Hepatocyte (in vitro differentiated cells): ENCODE data around the gene IL1RAPL1. TPM values are rescaled to one million over a fixed set of nuclear protein-coding genes. Genes with fewer than 3 reads are reported as not detected.

ENCODE experiments used
- DNase-seq: peaks from one replicate; pipeline ENCODE4 v3.0.0-alpha.2; 2016; ENCODE audit warnings: low spot score
- H2AFZ ChIP-seq: fragments of 200-600 bp; sonication (generic); 2 replicates; pipeline ENCODE4 v1.6.0; 2016; ENCODE audit warnings: antibody characterized with exemption, mild to moderate bottlenecking
- H3K27ac ChIP-seq: fragments of 200-600 bp; sonication (generic); 2 replicates; pipeline ENCODE4 v1.5.1; 2016; ENCODE audit warnings: mild to moderate bottlenecking
- H3K27me3 ChIP-seq: fragments of 200-600 bp; sonication (generic); 2 replicates; pipeline ENCODE4 v1.6.1; 2016
- H3K36me3 ChIP-seq: fragments of 200-600 bp; sonication (generic); replicated peaks from 2 replicates; pipeline ENCODE4 v1.5.1; 2016; ENCODE audit warnings: low read depth; ENCODE audit not compliant: insufficient read depth
- H3K4me1 ChIP-seq: fragments of 200-600 bp; sonication (generic); 2 replicates; pipeline ENCODE4 v1.5.1; 2016; ENCODE audit warnings: mild to moderate bottlenecking, moderate library complexity; ENCODE audit not compliant: insufficient read depth
- H3K4me2 ChIP-seq: fragments of 200-600 bp; sonication (generic); 2 replicates; pipeline ENCODE4 v1.6.0; 2016
- H3K4me3 ChIP-seq: fragments of 200-600 bp; sonication (generic); 2 replicates; pipeline ENCODE4 v1.5.1; 2016; ENCODE audit warnings: mild to moderate bottlenecking
- H3K79me2 ChIP-seq: fragments of 200-600 bp; sonication (generic); 2 replicates; pipeline ENCODE4 v1.6.0; 2017; ENCODE audit warnings: mild to moderate bottlenecking
- H3K9me2 ChIP-seq: fragments of 200-600 bp; sonication (generic); replicated peaks from 2 replicates; pipeline ENCODE4 v1.6.0; 2017; ENCODE audit warnings: mild to moderate bottlenecking; ENCODE audit not compliant: insufficient read depth
- H3K9me3 ChIP-seq: fragments of 200-600 bp; sonication (generic); 2 replicates; pipeline ENCODE4 v1.5.1; 2016; ENCODE audit warnings: low read depth, mild to moderate bottlenecking
- H4K20me1 ChIP-seq: fragments of 200-600 bp; sonication (generic); 2 replicates; pipeline ENCODE4 v1.6.0; 2016; ENCODE audit warnings: mild to moderate bottlenecking; ENCODE audit not compliant: insufficient read depth, poor library complexity, severe bottlenecking
- EZH2 ChIP-seq: fragments of 200-600 bp; sonication (generic); IDR thresholded peaks from 2 replicates; pipeline ENCODE4 v1.6.1; 2016; ENCODE audit warnings: antibody characterized with exemption, mild to moderate bottlenecking, borderline replicate concordance
- EZH2phosphoT487 ChIP-seq: fragments of 200-600 bp; sonication (generic); IDR thresholded peaks from one replicate; pipeline ENCODE4 v1.6.1; 2018; ENCODE audit warnings: antibody characterized with exemption, mild to moderate bottlenecking, low read depth, moderate library complexity; ENCODE audit not compliant: unreplicated experiment, severe bottlenecking
- WGBS: methylation state at CpG from one replicate; pipeline ENCODE4 v1.1.6; 2016; ENCODE audit warnings: low lambda C conversion rate; ENCODE audit errors: missing lambda C conversion rate; 5-methylcytosine and 5-hydroxymethylcytosine counted together
- polyA plus RNA-seq: library from polyadenylated mRNA; unstranded; fragments of >200 nt; fragmentation: Nextera tagmentation; extraction: Ambion mirVana; gene quantifications from 2 replicates; pipeline ENCODE4 v1.2.1, GENCODE V29; 2016
- total RNA-seq: library from RNA; depleted of rRNA; stranded (reverse); fragments of >200 nt; gene quantifications from 2 replicates; pipeline ENCODE4 v1.2.3, GENCODE V29; 2014
- TF ChIP-seq, protein P1 (sequence below): fragments of 200-600 bp; sonication (generic); IDR thresholded peaks from 2 replicates; pipeline ENCODE4 v1.5.1; 2016; ENCODE audit warnings: antibody characterized with exemption, mild to moderate bottlenecking; ENCODE audit not compliant: poor library complexity

IL1RAPL1 gene
- total and polyA plus RNA-seq, 2 experiments from 2014 or later, result 0.89 to 2.7 TPM

DNA sequence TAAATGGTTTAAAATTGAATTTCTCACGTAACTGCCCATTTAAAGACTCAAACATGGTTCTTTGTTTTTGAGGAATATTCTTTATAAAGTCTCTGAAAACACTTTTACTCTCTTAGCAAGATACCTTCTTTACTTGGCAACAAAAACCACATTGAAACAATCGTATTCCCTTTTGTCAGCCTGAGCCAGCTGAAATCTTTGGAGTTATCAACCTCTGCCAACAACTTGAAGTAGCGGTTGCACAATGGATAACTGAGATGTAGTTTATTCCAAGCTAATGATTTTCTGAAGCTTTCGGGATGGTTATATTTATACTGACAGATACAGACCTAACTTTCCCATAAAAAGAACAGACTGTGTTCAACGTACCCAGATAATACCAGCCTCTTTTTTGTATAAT, 561.3 kb downstream of the IL1RAPL1 start:
- no peaks in the 10 kb centered on the region for H3K79me2 ChIP-seq
- H2AFZ ChIP-seq, result no peak overlapping the region
- H4K20me1 ChIP-seq, result no peaks in the 10 kb centered on the region
- DNase-seq, result no peak
- no peaks in the 10 kb centered on the region for H3K36me3 ChIP-seq
- TF ChIP-seq EZH2 (no peak), EZH2phosphoT487 (no peak)
- TF ChIP-seq, protein P1, sequence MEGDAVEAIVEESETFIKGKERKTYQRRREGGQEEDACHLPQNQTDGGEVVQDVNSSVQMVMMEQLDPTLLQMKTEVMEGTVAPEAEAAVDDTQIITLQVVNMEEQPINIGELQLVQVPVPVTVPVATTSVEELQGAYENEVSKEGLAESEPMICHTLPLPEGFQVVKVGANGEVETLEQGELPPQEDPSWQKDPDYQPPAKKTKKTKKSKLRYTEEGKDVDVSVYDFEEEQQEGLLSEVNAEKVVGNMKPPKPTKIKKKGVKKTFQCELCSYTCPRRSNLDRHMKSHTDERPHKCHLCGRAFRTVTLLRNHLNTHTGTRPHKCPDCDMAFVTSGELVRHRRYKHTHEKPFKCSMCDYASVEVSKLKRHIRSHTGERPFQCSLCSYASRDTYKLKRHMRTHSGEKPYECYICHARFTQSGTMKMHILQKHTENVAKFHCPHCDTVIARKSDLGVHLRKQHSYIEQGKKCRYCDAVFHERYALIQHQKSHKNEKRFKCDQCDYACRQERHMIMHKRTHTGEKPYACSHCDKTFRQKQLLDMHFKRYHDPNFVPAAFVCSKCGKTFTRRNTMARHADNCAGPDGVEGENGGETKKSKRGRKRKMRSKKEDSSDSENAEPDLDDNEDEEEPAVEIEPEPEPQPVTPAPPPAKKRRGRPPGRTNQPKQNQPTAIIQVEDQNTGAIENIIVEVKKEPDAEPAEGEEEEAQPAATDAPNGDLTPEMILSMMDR, result no peak
- H3K9me2 ChIP-seq, result no peaks in the 10 kb centered on the region
- H3K4me1 ChIP-seq, result no peaks in the 10 kb centered on the region
- no peak overlapping the region for H3K4me2 ChIP-seq
- no peaks in the 10 kb centered on the region for H3K27me3 ChIP-seq
- 72% methylated on average over 5 of the region's 5 CpGs for WGBS
- no peaks in the 10 kb centered on the region for H3K9me3 ChIP-seq
- H3K4me3 ChIP-seq, result no peak overlapping the region
- no peak overlapping the region for H3K27ac ChIP-seq

DNA sequence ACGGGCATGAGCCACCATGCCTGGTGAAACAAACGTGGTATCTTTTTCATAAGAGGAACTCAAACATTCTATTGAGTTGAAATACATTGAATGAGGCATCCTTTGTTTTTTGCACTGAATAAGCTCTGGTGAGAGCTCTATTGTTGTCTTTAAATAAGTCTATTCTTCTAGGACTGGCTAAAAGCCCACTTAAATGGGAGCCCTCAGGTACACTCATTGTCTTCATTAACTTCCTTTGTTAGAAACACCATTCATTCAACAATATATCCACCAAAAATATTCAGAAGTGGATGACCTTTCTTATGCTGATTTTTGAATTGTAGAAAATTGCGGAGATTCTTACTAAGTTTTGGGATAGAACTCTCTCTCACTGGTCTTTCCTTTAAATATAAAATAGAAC, 568.0 kb downstream of the IL1RAPL1 start:
- Histone ChIP-seq H3K4me3 (no peak overlapping the region), H2AFZ (no peak overlapping the region), H3K36me3 (no peaks in the 10 kb centered on the region), H3K9me3 (no peaks in the 10 kb centered on the region), H3K27me3 (no peaks in the 10 kb centered on the region), H4K20me1 (no peaks in the 10 kb centered on the region), H3K9me2 (no peaks in the 10 kb centered on the region), H3K4me2 (no peak overlapping the region), H3K4me1 (no peaks in the 10 kb centered on the region), H3K79me2 (no peaks in the 10 kb centered on the region), H3K27ac (no peak overlapping the region)
- TF ChIP-seq, protein P1, result no peak
- TF ChIP-seq EZH2phosphoT487, result no peak
- TF ChIP-seq EZH2, result no peak
- 57% methylated on average over 3 of the region's 3 CpGs for WGBS
- DNase-seq, result no peak

DNA sequence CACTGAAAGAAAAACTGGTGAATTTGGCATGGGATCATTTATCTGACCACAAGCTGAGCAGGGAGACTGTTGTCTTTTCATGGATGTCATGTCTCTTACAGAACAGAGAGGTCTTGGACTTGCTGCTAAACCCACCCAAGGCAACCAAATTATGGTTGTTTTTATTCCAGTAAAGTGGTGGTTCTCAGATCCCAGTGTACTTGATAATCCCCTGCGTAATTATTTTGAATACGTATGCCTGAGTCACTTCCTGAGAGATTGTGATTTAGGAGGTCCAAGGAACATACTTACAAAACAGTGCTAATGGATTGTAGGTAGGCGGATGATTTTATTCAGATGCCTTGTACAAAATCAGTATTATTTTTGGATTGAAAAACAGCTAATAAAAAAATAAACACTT, 585.6 kb downstream of the IL1RAPL1 start:
- no peaks in the 10 kb centered on the region for H3K27me3 ChIP-seq
- H3K27ac ChIP-seq, result no peak overlapping the region
- H3K4me1 ChIP-seq, result no peaks in the 10 kb centered on the region
- DNase-seq, result no peak
- WGBS, result 77% methylated on average over 3 of the region's 3 CpGs
- H3K9me2 ChIP-seq, result no peaks in the 10 kb centered on the region
- H2AFZ ChIP-seq, result no peak overlapping the region
- no peak for TF ChIP-seq EZH2
- TF ChIP-seq EZH2phosphoT487, result no peak
- TF ChIP-seq, protein P1, result no peak
- H4K20me1 ChIP-seq, result no peaks in the 10 kb centered on the region
- no peaks in the 10 kb centered on the region for H3K79me2 ChIP-seq
- no peaks in the 10 kb centered on the region for H3K36me3 ChIP-seq
- no peaks in the 10 kb centered on the region for H3K9me3 ChIP-seq
- H3K4me2 ChIP-seq, result no peak overlapping the region
- no peak overlapping the region for H3K4me3 ChIP-seq

DNA sequence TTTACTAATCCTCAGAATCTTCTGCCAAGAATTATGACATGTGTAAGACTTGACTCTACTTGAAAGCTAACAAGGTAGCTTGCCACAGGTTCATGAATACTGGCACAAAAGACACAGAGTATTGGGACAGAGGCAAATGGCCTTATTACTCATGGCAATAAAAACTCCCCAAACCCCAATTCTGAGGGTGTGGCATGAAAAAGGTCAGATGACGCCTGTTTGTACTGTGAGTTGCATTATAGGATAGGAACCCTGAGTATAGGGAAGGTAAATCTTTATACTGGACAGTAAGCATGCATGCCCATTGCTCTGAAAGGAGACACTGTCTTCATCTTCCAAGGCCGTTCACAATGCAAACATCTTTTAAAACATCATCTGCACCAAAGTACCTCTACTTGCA, 600.0 kb downstream of the IL1RAPL1 start:
- Histone ChIP-seq H3K27me3 (no peaks in the 10 kb centered on the region), H3K9me3 (no peaks in the 10 kb centered on the region), H3K79me2 (no peaks in the 10 kb centered on the region), H3K36me3 (no peaks in the 10 kb centered on the region), H3K4me2 (no peak overlapping the region), H3K9me2 (no peaks in the 10 kb centered on the region), H3K4me3 (no peak overlapping the region), H3K27ac (no peak overlapping the region), H3K4me1 (no peaks in the 10 kb centered on the region), H2AFZ (no peak overlapping the region), H4K20me1 (no peaks in the 10 kb centered on the region)
- no peak for DNase-seq
- TF ChIP-seq, protein P1, result no peak
- TF ChIP-seq EZH2phosphoT487 (no peak), EZH2 (no peak)
- WGBS, result 70% methylated on average over 2 of the region's 2 CpGs
